NCI-H748 (cell line): ENCODE data around the gene PGM3.

ENCODE experiments used
- DNase-seq: peaks from one replicate; lab custom pipeline; 2025; ENCODE audit not compliant: unreplicated experiment; lab: John Stamatoyannopoulos, UW

PGM3 gene

GRCh38 chr6:83185096-83185495 lies 8.0 kb downstream of the PGM3 start:
- no peak for DNase-seq

GRCh38 chr6:83183082-83183828 lies 9.8 kb downstream of the PGM3 start:
- DNase-seq: no peak

- no peak for DNase-seq
Observed at GRCh38 chr6:83182114-83182513, 11.0 kb downstream of the PGM3 start.

- no peak for DNase-seq
Observed at GRCh38 chr6:83180426-83180950, 12.6 kb downstream of the PGM3 start.

GRCh38 chr6:83176246-83176645 lies 16.8 kb downstream of the PGM3 start:
- no peak for DNase-seq

- DNase-seq: no peak
Observed at GRCh38 chr6:83169511-83169910, 23.6 kb downstream of the PGM3 start.

- DNase-seq: no peak
Observed at GRCh38 chr6:83169106-83169505, 24.0 kb downstream of the PGM3 start.

GRCh38 chr6:83168556-83168955 lies 24.5 kb downstream of the PGM3 start:
- no peak for DNase-seq

- no peak for DNase-seq
Observed at GRCh38 chr6:83167726-83168278, 25.3 kb downstream of the PGM3 start.

GRCh38 chr6:83160167-83160566 lies 32.9 kb downstream of the PGM3 start:
- DNase-seq: no peak

GRCh38 chr6:83155794-83156193 lies 37.3 kb downstream of the PGM3 start:
- no peak for DNase-seq

- peak; percentile 30 for DNase-seq
Observed at GRCh38 chr6:83153883-83154521, 39.1 kb downstream of the PGM3 start.

GRCh38 chr6:83152913-83153312 lies 40.2 kb downstream of the PGM3 start:
- no peak for DNase-seq

GRCh38 chr6:83151114-83151513 lies 42.0 kb downstream of the PGM3 start:
- no peak for DNase-seq

GRCh38 chr6:83138758-83139157 lies 54.3 kb downstream of the PGM3 start:
- no peak for DNase-seq

GRCh38 chr6:83138118-83138722 lies 54.8 kb downstream of the PGM3 start:
- DNase-seq: no peak

GRCh38 chr6:83132121-83132520 lies 60.9 kb downstream of the PGM3 start:
- DNase-seq: no peak

- DNase-seq: no peak
Observed at GRCh38 chr6:83127976-83128375, 65.1 kb downstream of the PGM3 start.

- DNase-seq: no peak
Observed at GRCh38 chr6:83127258-83127657, 65.8 kb downstream of the PGM3 start.

GRCh38 chr6:83126807-83127206 lies 66.3 kb downstream of the PGM3 start:
- no peak for DNase-seq

- no peak for DNase-seq
Observed at GRCh38 chr6:83126223-83126622, 66.8 kb downstream of the PGM3 start.

- no peak for DNase-seq
Observed at GRCh38 chr6:83125425-83125824, 67.6 kb downstream of the PGM3 start.
